ENCODE measurements around the gene RNF152.

Gene RNF152

GRCh38 chr18:61917818-61918217, 25.0 kb upstream of the RNF152 start:
- Histone ChIP-seq H3K36me3 (replicated peaks) (no peaks in the 10 kb centered on the region), H3K27ac (no peak overlapping the region), H3K4me3 (ENCODE audit: low read depth, low read length) (no peak overlapping the region), H3K27me3 (replicated peaks) (no peaks in the 10 kb centered on the region)
- no peak for TF ChIP-seq CTCF (IDR thresholded peaks at IDR 0.05; ENCODE audit: low read depth, low read length, missing control alignments)
- in situ Hi-C loops (cut with HindIII; ENCODE audit: low pct_ligation_motif_present, low sequenced_read_pairs) = no loop called here
- DNase-seq = no peak

- DNase-seq = no peak
- Histone ChIP-seq H3K36me3 (replicated peaks) (no peaks in the 10 kb centered on the region), H3K27me3 (replicated peaks) (no peaks in the 10 kb centered on the region), H3K4me3 (ENCODE audit: low read depth, low read length) (no peak overlapping the region), H3K27ac (no peak overlapping the region)
- in situ Hi-C loops (cut with HindIII; ENCODE audit: low pct_ligation_motif_present, low sequenced_read_pairs) = no loop called here
- no peak for TF ChIP-seq CTCF (IDR thresholded peaks at IDR 0.05; ENCODE audit: low read depth, low read length, missing control alignments)
Observed at GRCh38 chr18:61912476-61912875, 19.7 kb upstream of the RNF152 start.

GRCh38 chr18:61910101-61910500, 17.3 kb upstream of the RNF152 start:
- TF ChIP-seq CTCF (IDR thresholded peaks at IDR 0.05; ENCODE audit: low read depth, low read length, missing control alignments) = no peak
- DNase-seq = no peak
- H3K36me3 ChIP-seq (replicated peaks) = no peaks in the 10 kb centered on the region
- in situ Hi-C loops (cut with HindIII; ENCODE audit: low pct_ligation_motif_present, low sequenced_read_pairs) = no loop called here
- no peak overlapping the region for H3K27ac ChIP-seq
- H3K27me3 ChIP-seq (replicated peaks) = no peaks in the 10 kb centered on the region
- no peak overlapping the region for H3K4me3 ChIP-seq (ENCODE audit: low read depth, low read length)

- TF ChIP-seq CTCF (IDR thresholded peaks at IDR 0.05; ENCODE audit: low read depth, low read length, missing control alignments) = no peak
Observed at GRCh38 chr18:61908661-61909060, 15.9 kb upstream of the RNF152 start.

GRCh38 chr18:61901323-61901986, 8.6 kb upstream of the RNF152 start:
- no peak overlapping the region for H3K27ac ChIP-seq
- no peak overlapping the region for H3K4me3 ChIP-seq (ENCODE audit: low read depth, low read length)
- peak; percentile 98 for TF ChIP-seq CTCF (IDR thresholded peaks at IDR 0.05; ENCODE audit: low read depth, low read length, missing control alignments)
- in situ Hi-C loops (cut with HindIII; ENCODE audit: low pct_ligation_motif_present, low sequenced_read_pairs) = no loop called here
- no peaks in the 10 kb centered on the region for H3K36me3 ChIP-seq (replicated peaks)
- no peaks in the 10 kb centered on the region for H3K27me3 ChIP-seq (replicated peaks)
- no peak for DNase-seq

More at GRCh38 chr18:61908661-61909060, 15.9 kb upstream of the RNF152 start:
- H3K4me3 ChIP-seq (ENCODE audit: low read depth, low read length) = no peak overlapping the region
- H3K27me3 ChIP-seq (replicated peaks) = no peaks in the 10 kb centered on the region
- H3K27ac ChIP-seq = no peak overlapping the region
- in situ Hi-C loops (cut with HindIII; ENCODE audit: low pct_ligation_motif_present, low sequenced_read_pairs) = no loop called here
- no peaks in the 10 kb centered on the region for H3K36me3 ChIP-seq (replicated peaks)
- no peak for DNase-seq
